Astrocyte of the spinal cord (primary cell): Measurements from ENCODE around the gene KCNE4.

Source experiments
- DNase-seq: peaks from one replicate; pipeline ENCODE4 v3.0.0; 2011; ENCODE audit warnings: low read depth, low spot score
- H3K4me3 ChIP-seq: 2 replicates; pipeline ENCODE4 v1.5.1; 2011; ENCODE audit warnings: low read depth, mild to moderate bottlenecking, low read length, moderate library complexity
- in situ Hi-C: cut with HindIII; loops from 2 replicates; pipeline ENCODE4 v1.10.0; 2017; ENCODE audit warnings: low sequenced_read_pairs
- TF ChIP-seq, protein P1 (sequence below): IDR thresholded peaks from 2 replicates; pipeline ENCODE4 v1.5.1; 2012; ENCODE audit warnings: low read depth, mild to moderate bottlenecking, low read length, inconsistent platforms

The KCNE4 gene

GRCh38 chr2:223029287-223029686 lies 22.7 kb upstream of the KCNE4 start:
- no peak for DNase-seq
- no peak overlapping the region for H3K4me3 ChIP-seq
- in situ Hi-C loops, result no loop called here
- TF ChIP-seq, protein P1, sequence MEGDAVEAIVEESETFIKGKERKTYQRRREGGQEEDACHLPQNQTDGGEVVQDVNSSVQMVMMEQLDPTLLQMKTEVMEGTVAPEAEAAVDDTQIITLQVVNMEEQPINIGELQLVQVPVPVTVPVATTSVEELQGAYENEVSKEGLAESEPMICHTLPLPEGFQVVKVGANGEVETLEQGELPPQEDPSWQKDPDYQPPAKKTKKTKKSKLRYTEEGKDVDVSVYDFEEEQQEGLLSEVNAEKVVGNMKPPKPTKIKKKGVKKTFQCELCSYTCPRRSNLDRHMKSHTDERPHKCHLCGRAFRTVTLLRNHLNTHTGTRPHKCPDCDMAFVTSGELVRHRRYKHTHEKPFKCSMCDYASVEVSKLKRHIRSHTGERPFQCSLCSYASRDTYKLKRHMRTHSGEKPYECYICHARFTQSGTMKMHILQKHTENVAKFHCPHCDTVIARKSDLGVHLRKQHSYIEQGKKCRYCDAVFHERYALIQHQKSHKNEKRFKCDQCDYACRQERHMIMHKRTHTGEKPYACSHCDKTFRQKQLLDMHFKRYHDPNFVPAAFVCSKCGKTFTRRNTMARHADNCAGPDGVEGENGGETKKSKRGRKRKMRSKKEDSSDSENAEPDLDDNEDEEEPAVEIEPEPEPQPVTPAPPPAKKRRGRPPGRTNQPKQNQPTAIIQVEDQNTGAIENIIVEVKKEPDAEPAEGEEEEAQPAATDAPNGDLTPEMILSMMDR, result no peak

GRCh38 chr2:223032187-223033142 lies 19.5 kb upstream of the KCNE4 start:
- in situ Hi-C loops, result no loop called here
- H3K4me3 ChIP-seq, result no peak overlapping the region
- DNase-seq, result peak; percentile 23
- TF ChIP-seq, protein P1, result no peak

GRCh38 chr2:223034221-223034975 lies 17.6 kb upstream of the KCNE4 start:
- DNase-seq, result no peak
- TF ChIP-seq, protein P1, result no peak
- no peak overlapping the region for H3K4me3 ChIP-seq
- in situ Hi-C loops, result no loop called here

DNA sequence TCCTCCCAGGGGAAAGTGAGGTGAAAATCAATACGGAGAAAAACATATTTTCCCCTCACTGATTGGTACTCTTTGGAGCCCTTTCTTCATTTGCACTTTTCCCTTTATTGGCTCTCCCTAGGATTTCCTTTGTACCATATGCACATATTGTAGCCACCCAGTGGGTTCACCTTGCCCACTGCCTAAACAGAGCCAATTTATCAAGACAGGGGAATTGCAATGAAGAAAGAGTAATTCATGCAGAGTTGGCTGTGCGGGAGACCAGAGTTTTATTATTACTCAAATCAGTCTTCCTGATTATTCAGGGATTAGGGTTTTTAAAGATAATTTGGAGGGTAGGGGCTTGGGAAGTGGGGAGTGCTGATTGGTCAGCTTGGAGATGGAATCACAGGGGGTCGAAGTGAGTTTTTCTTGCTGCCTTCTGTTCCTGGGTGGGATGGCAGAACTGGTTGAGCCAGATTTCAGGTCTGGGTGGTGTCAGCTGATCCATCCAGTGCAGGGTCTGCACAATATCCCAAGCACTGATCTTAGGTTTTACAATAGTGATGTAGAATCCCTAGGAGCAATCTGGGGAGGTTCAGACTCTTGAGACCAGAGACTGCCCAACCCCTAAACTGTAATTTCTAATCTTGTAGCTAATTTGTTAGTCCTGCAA lies 15.1 kb upstream of the KCNE4 start:
- TF ChIP-seq, protein P1, result no peak
- in situ Hi-C loops, result no loop called here
- DNase-seq, result no peak
- H3K4me3 ChIP-seq, result no peak overlapping the region

GRCh38 chr2:223037445-223037800 lies 14.6 kb upstream of the KCNE4 start:
- TF ChIP-seq, protein P1, result no peak
- in situ Hi-C loops, result no loop called here
- H3K4me3 ChIP-seq, result no peak overlapping the region

GRCh38 chr2:223039618-223040017 lies 12.4 kb upstream of the KCNE4 start:
- TF ChIP-seq, protein P1, result no peak
- H3K4me3 ChIP-seq, result no peak overlapping the region
- in situ Hi-C loops, result no loop called here
- no peak for DNase-seq

More at GRCh38 chr2:223037445-223037800, 14.6 kb upstream of the KCNE4 start:
- no peak for DNase-seq
